HEK293 (cell line): ENCODE measurements around the gene CAPN10.

Experiments used
- BCL11A ChIP-seq: fragments of 450-650 bp; formaldehyde crosslinking; IDR thresholded peaks from 2 replicates; pipeline ENCODE4 v1.5.1; 2016; ENCODE audit warnings: low read depth, missing biosample characterization, missing genetic modification characterization
- GFI1B ChIP-seq: fragments of 450-650 bp; formaldehyde crosslinking; IDR thresholded peaks from 2 replicates; pipeline ENCODE4 v1.5.1; 2016; ENCODE audit warnings: missing biosample characterization, missing genetic modification characterization
- GLIS1 ChIP-seq: fragments of 450-650 bp; formaldehyde crosslinking; IDR thresholded peaks from 2 replicates; pipeline ENCODE4 v1.5.1; 2016; ENCODE audit warnings: missing biosample characterization, missing genetic modification characterization
- KLF10 ChIP-seq: fragments of 450-650 bp; IDR thresholded peaks from 2 replicates; pipeline ENCODE4 v1.5.1; 2018; ENCODE audit warnings: missing biosample characterization, mild to moderate bottlenecking, missing genetic modification characterization
- ZBTB21 ChIP-seq: fragments of 450-650 bp; formaldehyde crosslinking; IDR thresholded peaks from 2 replicates; pipeline ENCODE4 v1.5.1; 2017; ENCODE audit warnings: missing biosample characterization, missing genetic modification characterization
- ZNF10 ChIP-seq: fragments of 450-650 bp; formaldehyde crosslinking; IDR thresholded peaks from 2 replicates; pipeline ENCODE4 v1.5.1; 2017; ENCODE audit warnings: missing biosample characterization, missing genetic modification characterization
- ZNF24 ChIP-seq: fragments of 450-650 bp; formaldehyde crosslinking; IDR thresholded peaks from 2 replicates; pipeline ENCODE4 v1.5.1; 2016; ENCODE audit warnings: missing biosample characterization, missing genetic modification characterization
- ZNF266 ChIP-seq: fragments of 450-650 bp; formaldehyde crosslinking; IDR thresholded peaks from 2 replicates; pipeline ENCODE4 v1.5.1; 2016; ENCODE audit warnings: missing biosample characterization, missing genetic modification characterization, low read depth
- ZNF292 ChIP-seq: fragments of 450-650 bp; formaldehyde crosslinking; IDR thresholded peaks from 2 replicates; pipeline ENCODE4 v1.5.1; 2016; ENCODE audit warnings: low read depth, missing biosample characterization, missing genetic modification characterization, borderline replicate concordance
- ZNF341 ChIP-seq: fragments of 450-650 bp; formaldehyde crosslinking; IDR thresholded peaks from 2 replicates; pipeline ENCODE4; 2016; ENCODE audit warnings: low read depth, missing biosample characterization, missing genetic modification characterization
- ZNF433 ChIP-seq: fragments of 450-650 bp; formaldehyde crosslinking; IDR thresholded peaks from 2 replicates; pipeline ENCODE4 v1.5.1; 2016; ENCODE audit warnings: missing biosample characterization, missing genetic modification characterization, low read depth
- ZNF514 ChIP-seq: fragments of 450-650 bp; formaldehyde crosslinking; IDR thresholded peaks from 2 replicates; pipeline ENCODE4 v1.5.1; 2016; ENCODE audit warnings: missing biosample characterization, missing genetic modification characterization
- ZNF530 ChIP-seq: fragments of 450-650 bp; formaldehyde crosslinking; IDR thresholded peaks from 2 replicates; pipeline ENCODE4 v1.5.1; 2016; ENCODE audit warnings: low read depth, missing biosample characterization, missing genetic modification characterization
- ZNF560 ChIP-seq: fragments of 450-650 bp; formaldehyde crosslinking; IDR thresholded peaks from 2 replicates; pipeline ENCODE4 v1.5.1; 2017; ENCODE audit warnings: missing biosample characterization, missing genetic modification characterization, borderline replicate concordance
- ZNF600 ChIP-seq: fragments of 450-650 bp; formaldehyde crosslinking; IDR thresholded peaks from 2 replicates; pipeline ENCODE4 v1.5.1; 2016; ENCODE audit warnings: missing biosample characterization, missing genetic modification characterization
- ZNF629 ChIP-seq: fragments of 450-650 bp; formaldehyde crosslinking; IDR thresholded peaks from 2 replicates; pipeline ENCODE4 v1.5.1; 2017; ENCODE audit warnings: missing biosample characterization, missing genetic modification characterization
- ZNF677 ChIP-seq: fragments of 450-650 bp; IDR thresholded peaks from 2 replicates; pipeline ENCODE4 v1.5.0; 2018; ENCODE audit warnings: missing biosample characterization, mild to moderate bottlenecking, missing genetic modification characterization, moderate library complexity
- ZNF791 ChIP-seq: fragments of 450-650 bp; formaldehyde crosslinking; IDR thresholded peaks from 2 replicates; pipeline ENCODE4 v1.5.1; 2016; ENCODE audit warnings: missing biosample characterization, missing genetic modification characterization
- TF ChIP-seq, protein P1 (sequence below): fragments of 450-650 bp; formaldehyde crosslinking; IDR thresholded peaks from 2 replicates; pipeline ENCODE4 v1.5.1; 2016; ENCODE audit warnings: missing biosample characterization, missing genetic modification characterization
- TF ChIP-seq, protein P2 (sequence below): fragments of 450-650 bp; formaldehyde crosslinking; IDR thresholded peaks from 2 replicates; pipeline ENCODE4 v1.5.1; 2016; ENCODE audit warnings: missing biosample characterization, missing genetic modification characterization
- TF ChIP-seq, protein P3 (sequence below): fragments of 450-650 bp; formaldehyde crosslinking; IDR thresholded peaks from 2 replicates; pipeline ENCODE4 v1.5.1; 2016; ENCODE audit warnings: missing biosample characterization, missing genetic modification characterization
- TF ChIP-seq, protein P4 (sequence below): fragments of 450-650 bp; formaldehyde crosslinking; IDR thresholded peaks from 2 replicates; pipeline ENCODE4; 2016; ENCODE audit warnings: missing biosample characterization, missing genetic modification characterization
- TF ChIP-seq, protein P5 (sequence below): fragments of 450-650 bp; formaldehyde crosslinking; IDR thresholded peaks from 2 replicates; pipeline ENCODE4 v1.5.1; 2016; ENCODE audit warnings: missing biosample characterization, missing genetic modification characterization
- TF ChIP-seq, protein P6 (sequence below): sonication (generic); formaldehyde crosslinking; IDR thresholded peaks from 2 replicates; pipeline ENCODE4 v1.8.1; 2022; ENCODE audit warnings: mild to moderate bottlenecking, moderate library complexity, missing genetic modification reagents
- TF ChIP-seq, protein P7 (sequence below): fragments of 450-650 bp; formaldehyde crosslinking; IDR thresholded peaks from 2 replicates; pipeline ENCODE4 v1.5.1; 2016; ENCODE audit warnings: missing biosample characterization, missing genetic modification characterization, borderline replicate concordance

The CAPN10 gene

DNA sequence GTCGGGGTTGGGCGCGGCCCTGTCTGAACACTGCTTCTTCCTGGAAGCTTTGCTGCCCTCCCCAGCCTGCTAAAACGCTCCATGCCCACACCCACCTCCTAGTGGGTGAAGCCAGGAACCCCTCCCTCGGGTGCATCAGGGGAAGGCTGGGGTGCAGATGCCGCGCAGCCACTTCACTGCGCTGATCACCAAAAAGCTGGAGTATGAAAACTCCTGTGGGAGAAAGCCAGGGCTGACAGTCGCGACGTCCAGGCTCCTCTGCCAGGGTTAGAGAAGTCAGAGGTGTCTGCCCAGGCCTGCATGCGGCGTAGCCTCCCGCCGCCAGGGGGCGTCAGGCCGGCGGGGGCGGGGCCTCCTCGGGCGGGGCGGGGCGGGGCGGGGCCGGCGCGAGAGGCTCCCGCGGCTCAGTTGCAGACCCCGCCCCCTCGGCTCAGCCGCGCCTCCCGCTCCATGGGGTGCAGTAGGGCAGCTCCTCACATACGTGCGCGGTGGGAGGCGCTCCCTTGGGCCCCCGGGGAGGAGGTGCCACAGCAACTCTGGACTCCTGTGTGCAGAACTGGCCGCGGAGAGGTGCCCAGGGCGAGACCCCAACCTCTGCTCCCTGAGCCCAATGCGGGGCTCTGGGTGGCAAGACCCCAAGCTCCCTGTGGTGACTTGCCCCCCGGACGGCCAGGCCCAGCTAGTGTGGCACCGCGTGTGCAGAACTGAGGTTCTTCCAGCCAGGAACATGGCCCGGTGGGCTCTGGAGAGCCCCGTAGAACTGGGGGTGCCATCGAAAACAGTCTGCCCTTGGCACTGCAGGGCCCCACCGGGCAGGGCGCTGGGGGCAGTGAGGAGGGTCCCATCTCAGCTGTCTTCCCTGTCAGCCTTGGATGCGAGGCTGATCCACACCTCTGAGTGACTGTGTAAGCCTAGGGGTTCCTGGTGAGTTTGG is 20.1 kb upstream of the CAPN10 start (continued):
- TF ChIP-seq ZNF514 (tag by site-specific recombination) (no peak), ZNF560 (tag by site-specific recombination) (no peak), GLIS1 (tag by site-specific recombination) (peak; percentile 96), ZNF629 (tag by site-specific recombination) (no peak), ZNF10 (tag by site-specific recombination) (no peak), BCL11A (no peak), ZNF24 (0 out of 2 replicates have a peak, but pooled peaks have one; percentile 17), ZNF292 (tag by site-specific recombination) (no peak), ZNF677 (tag by site-specific recombination) (no peak), ZNF341 (peak; percentile 56; the same call in 1 of the 2 replicates), ZNF266 (no peak), ZNF433 (tag by site-specific recombination) (no peak), ZBTB21 (tag by site-specific recombination) (0 out of 2 replicates have a peak, but pooled peaks have one; percentile 12), GFI1B (tag by site-specific recombination) (no peak), ZNF530 (tag by site-specific recombination) (no peak), ZNF600 (tag by site-specific recombination) (0 out of 2 replicates have a peak, but pooled peaks have one; percentile 32), KLF10 (0 out of 2 replicates have a peak, but pooled peaks have one; percentile 37), ZNF791 (no peak)
- TF ChIP-seq, protein P1, sequence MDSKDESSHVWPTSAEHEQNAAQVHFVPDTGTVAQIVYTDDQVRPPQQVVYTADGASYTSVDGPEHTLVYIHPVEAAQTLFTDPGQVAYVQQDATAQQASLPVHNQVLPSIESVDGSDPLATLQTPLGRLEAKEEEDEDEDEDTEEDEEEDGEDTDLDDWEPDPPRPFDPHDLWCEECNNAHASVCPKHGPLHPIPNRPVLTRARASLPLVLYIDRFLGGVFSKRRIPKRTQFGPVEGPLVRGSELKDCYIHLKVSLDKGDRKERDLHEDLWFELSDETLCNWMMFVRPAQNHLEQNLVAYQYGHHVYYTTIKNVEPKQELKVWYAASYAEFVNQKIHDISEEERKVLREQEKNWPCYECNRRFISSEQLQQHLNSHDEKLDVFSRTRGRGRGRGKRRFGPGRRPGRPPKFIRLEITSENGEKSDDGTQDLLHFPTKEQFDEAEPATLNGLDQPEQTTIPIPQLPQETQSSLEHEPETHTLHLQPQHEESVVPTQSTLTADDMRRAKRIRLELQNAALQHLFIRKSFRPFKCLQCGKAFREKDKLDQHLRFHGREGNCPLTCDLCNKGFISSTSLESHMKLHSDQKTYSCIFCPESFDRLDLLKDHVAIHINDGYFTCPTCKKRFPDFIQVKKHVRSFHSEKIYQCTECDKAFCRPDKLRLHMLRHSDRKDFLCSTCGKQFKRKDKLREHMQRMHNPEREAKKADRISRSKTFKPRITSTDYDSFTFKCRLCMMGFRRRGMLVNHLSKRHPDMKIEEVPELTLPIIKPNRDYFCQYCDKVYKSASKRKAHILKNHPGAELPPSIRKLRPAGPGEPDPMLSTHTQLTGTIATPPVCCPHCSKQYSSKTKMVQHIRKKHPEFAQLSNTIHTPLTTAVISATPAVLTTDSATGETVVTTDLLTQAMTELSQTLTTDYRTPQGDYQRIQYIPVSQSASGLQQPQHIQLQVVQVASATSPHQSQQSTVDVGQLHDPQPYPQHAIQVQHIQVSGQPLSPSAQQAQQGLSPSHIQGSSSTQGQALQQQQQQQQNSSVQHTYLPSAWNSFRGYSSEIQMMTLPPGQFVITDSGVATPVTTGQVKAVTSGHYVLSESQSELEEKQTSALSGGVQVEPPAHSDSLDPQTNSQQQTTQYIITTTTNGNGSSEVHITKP (tag by site-specific recombination) = no peak
- TF ChIP-seq, protein P2, sequence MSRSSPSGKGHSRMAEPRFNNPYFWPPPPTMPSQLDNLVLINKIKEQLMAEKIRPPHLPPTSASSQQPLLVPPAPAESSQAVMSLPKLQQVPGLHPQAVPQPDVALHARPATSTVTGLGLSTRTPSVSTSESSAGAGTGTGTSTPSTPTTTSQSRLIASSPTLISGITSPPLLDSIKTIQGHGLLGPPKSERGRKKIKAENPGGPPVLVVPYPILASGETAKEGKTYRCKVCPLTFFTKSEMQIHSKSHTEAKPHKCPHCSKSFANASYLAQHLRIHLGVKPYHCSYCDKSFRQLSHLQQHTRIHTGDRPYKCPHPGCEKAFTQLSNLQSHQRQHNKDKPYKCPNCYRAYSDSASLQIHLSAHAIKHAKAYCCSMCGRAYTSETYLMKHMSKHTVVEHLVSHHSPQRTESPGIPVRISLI (tag by site-specific recombination) = no peak
- TF ChIP-seq, protein P3, sequence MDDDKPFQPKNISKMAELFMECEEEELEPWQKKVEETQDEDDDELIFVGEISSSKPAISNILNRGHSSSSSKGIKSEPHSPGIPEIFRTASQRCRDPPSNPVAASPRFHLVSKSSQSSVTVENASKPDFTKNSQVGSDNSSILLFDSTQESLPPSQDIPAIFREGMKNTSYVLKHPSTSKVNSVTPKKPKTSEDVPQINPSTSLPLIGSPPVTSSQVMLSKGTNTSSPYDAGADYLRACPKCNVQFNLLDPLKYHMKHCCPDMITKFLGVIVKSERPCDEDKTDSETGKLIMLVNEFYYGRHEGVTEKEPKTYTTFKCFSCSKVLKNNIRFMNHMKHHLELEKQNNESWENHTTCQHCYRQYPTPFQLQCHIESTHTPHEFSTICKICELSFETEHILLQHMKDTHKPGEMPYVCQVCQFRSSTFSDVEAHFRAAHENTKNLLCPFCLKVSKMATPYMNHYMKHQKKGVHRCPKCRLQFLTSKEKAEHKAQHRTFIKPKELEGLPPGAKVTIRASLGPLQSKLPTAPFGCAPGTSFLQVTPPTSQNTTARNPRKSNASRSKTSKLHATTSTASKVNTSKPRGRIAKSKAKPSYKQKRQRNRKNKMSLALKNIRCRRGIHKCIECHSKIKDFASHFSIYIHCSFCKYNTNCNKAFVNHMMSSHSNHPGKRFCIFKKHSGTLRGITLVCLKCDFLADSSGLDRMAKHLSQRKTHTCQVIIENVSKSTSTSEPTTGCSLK = no peak
- TF ChIP-seq, protein P4, sequence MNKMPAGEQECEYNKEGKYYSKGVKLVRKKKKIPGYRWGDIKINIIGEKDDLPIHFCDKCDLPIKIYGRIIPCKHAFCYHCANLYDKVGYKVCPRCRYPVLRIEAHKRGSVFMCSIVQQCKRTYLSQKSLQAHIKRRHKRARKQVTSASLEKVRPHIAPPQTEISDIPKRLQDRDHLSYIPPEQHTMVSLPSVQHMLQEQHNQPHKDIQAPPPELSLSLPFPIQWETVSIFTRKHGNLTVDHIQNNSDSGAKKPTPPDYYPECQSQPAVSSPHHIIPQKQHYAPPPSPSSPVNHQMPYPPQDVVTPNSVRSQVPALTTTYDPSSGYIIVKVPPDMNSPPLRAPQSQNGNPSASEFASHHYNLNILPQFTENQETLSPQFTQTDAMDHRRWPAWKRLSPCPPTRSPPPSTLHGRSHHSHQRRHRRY (tag by site-specific recombination) = no peak
- TF ChIP-seq, protein P5, sequence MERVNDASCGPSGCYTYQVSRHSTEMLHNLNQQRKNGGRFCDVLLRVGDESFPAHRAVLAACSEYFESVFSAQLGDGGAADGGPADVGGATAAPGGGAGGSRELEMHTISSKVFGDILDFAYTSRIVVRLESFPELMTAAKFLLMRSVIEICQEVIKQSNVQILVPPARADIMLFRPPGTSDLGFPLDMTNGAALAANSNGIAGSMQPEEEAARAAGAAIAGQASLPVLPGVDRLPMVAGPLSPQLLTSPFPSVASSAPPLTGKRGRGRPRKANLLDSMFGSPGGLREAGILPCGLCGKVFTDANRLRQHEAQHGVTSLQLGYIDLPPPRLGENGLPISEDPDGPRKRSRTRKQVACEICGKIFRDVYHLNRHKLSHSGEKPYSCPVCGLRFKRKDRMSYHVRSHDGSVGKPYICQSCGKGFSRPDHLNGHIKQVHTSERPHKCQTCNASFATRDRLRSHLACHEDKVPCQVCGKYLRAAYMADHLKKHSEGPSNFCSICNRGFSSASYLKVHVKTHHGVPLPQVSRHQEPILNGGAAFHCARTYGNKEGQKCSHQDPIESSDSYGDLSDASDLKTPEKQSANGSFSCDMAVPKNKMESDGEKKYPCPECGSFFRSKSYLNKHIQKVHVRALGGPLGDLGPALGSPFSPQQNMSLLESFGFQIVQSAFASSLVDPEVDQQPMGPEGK = peak; percentile 75
- TF ChIP-seq, protein P6, sequence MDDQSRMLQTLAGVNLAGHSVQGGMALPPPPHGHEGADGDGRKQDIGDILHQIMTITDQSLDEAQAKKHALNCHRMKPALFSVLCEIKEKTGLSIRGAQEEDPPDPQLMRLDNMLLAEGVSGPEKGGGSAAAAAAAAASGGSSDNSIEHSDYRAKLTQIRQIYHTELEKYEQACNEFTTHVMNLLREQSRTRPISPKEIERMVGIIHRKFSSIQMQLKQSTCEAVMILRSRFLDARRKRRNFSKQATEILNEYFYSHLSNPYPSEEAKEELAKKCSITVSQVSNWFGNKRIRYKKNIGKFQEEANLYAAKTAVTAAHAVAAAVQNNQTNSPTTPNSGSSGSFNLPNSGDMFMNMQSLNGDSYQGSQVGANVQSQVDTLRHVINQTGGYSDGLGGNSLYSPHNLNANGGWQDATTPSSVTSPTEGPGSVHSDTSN (CRISPR knock-in tag) = no peak
- TF ChIP-seq, protein P7, sequence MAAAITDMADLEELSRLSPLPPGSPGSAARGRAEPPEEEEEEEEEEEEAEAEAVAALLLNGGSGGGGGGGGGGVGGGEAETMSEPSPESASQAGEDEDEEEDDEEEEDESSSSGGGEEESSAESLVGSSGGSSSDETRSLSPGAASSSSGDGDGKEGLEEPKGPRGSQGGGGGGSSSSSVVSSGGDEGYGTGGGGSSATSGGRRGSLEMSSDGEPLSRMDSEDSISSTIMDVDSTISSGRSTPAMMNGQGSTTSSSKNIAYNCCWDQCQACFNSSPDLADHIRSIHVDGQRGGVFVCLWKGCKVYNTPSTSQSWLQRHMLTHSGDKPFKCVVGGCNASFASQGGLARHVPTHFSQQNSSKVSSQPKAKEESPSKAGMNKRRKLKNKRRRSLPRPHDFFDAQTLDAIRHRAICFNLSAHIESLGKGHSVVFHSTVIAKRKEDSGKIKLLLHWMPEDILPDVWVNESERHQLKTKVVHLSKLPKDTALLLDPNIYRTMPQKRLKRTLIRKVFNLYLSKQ = no peak
